ENCODE measurements around the gene TSPAN14. TPM values are rescaled to one million over a fixed set of nuclear protein-coding genes. Genes with fewer than 3 reads are reported as not detected.
A peak's percentile ranks its signal among the peaks of the same experiment; 100 is the strongest.

The TSPAN14 gene
- total RNA-seq, 1 donor from 2014 or later = 18.9 TPM

DNA sequence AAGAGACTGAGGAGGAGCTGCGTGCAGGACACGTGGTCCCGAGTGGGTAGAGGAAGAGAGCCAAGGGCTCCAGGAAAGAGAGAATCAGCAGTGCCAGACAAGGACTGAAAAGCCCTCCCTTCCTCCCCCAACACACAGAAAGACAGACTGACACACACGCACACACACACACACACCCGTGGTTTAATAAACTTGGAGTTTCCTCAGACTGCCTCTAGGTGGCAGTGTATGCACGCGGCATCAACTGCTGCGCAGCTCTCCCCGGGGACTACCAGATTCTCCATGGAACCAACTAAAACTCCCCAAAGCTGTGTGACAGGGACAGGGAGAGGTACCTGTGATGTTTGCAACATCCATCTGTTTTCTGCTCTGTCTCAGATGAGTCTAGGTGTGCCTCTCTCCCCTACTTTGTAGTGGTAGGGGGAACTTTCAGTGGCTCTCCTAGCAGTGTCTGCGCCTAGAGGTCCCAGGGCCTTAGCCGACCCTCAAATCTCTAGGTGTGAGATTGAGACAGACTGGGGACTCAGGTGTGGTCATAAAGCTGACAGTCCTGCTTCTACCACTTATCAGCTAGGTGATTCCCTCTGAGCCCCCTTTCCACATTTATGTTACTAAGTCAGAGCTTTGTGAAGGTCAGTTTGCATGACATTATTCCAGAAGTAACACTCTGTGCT lies 9.3 kb upstream of the TSPAN14 start:
- intact Hi-C loops (cut with micrococcal nuclease) = loop anchor here (1.0 to 10.0 kb wide), 4 partner anchors 56 to 250 kb away; no protein-coding TSS in a partner anchor
- no peaks in the 10 kb centered on the region for H3K9me3 Mint-ChIP-seq
- TF ChIP-seq CTCF (IDR thresholded peaks at IDR 0.05) = no peak
- DNase-seq = no peak
- no peaks in the 10 kb centered on the region for H3K36me3 Mint-ChIP-seq (ENCODE audit: low read depth)
- peak; percentile 89 for ATAC-seq (ENCODE audit: low read depth)
- no peaks in the 10 kb centered on the region for H3K27me3 Mint-ChIP-seq
- peaks cover 7% of the 10 kb centered on the region for H3K4me1 Mint-ChIP-seq
- H3K4me3 Mint-ChIP-seq = no peak overlapping the region
- POLR2A ChIA-PET = interaction anchor here (1.3 to 2.0 kb wide), 2 partner anchors 14 to 60 kb away, joined by 9 to 21 read pairs; no protein-coding TSS in a partner anchor
- CTCF ChIA-PET = interaction anchor here (0.7 to 5.1 kb wide), 19 partner anchors 11 to 480 kb away, joined by 3 to 160 read pairs (median 5); partner anchors contain the start of gene PRXL2A
- peak overlapping the region; percentile 24 for H3K27ac Mint-ChIP-seq

DNA sequence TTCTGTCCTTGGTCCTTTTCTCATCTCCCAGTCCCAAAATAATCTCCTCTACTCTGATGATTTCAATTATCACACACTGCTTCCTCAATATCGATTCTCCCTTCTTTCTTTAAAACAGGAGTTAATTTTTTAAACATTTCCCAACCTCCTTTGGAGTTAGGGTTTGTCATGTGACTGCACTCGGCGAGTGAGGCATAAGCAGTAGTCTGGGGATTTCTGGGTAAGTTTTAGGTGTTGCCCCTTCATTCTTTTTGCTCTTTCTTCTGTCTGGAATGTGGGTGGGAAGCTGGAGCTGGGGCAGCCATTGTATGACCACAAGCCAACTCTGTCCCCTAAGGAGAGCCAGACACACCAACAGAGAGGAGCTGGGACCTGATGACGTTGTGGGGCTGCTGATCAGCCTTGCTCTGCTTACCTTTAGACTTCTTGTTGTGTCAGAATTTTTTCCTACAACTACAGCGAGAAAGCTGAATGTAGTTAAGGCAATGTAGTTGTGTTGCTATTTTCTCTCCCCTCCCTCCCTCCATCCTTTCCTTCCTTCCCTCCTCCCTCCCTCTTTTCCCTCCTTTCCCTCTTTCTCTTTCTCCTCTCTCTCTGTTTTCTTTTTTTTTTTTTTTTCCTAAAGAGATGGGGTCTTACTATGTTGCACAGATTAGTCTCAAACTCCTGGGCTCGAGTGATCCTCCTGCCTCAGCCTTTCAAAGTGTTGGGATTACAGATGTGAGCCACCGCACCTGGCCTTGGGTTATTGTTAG lies 6.5 kb upstream of the TSPAN14 start:
- DNase-seq = no peak
- H3K4me1 Mint-ChIP-seq = peaks cover 7% of the 10 kb centered on the region
- no peak overlapping the region for H3K27ac Mint-ChIP-seq
- no peak for TF ChIP-seq CTCF (IDR thresholded peaks at IDR 0.05)
- no peak for ATAC-seq (ENCODE audit: low read depth)
- POLR2A ChIA-PET = interaction anchor here (0.6 to 0.7 kb wide), 2 partner anchors 26 to 57 kb away, joined by 5 to 7 read pairs; no protein-coding TSS in a partner anchor
- intact Hi-C loops (cut with micrococcal nuclease) = loop anchor here (10.0 kb wide), 1 partner anchor 247 kb away; no protein-coding TSS in a partner anchor
- no peaks in the 10 kb centered on the region for H3K9me3 Mint-ChIP-seq
- H3K36me3 Mint-ChIP-seq (ENCODE audit: low read depth) = no peaks in the 10 kb centered on the region
- CTCF ChIA-PET = interaction anchor here (0.8 to 3.0 kb wide), 3 partner anchors 56 to 58 kb away, joined by 3 to 16 read pairs (median 3); no protein-coding TSS in a partner anchor
- no peak overlapping the region for H3K4me3 Mint-ChIP-seq
- no peaks in the 10 kb centered on the region for H3K27me3 Mint-ChIP-seq

GRCh38 chr10:80448209-80448942 lies 5.7 kb upstream of the TSPAN14 start:
- Mint-ChIP-seq H3K27me3 (no peaks in the 10 kb centered on the region), H3K36me3 (ENCODE audit: low read depth) (no peaks in the 10 kb centered on the region), H3K4me3 (no peak overlapping the region), H3K4me1 (peaks cover 10% of the 10 kb centered on the region), H3K27ac (no peak overlapping the region), H3K9me3 (no peaks in the 10 kb centered on the region)
- ATAC-seq (ENCODE audit: low read depth) (no peak), DNase-seq (no peak)
- CTCF ChIA-PET = interaction anchor here (0.8 to 3.0 kb wide), 3 partner anchors 55 to 57 kb away, joined by 3 to 16 read pairs (median 3); no protein-coding TSS in a partner anchor
- TF ChIP-seq CTCF (IDR thresholded peaks at IDR 0.05) = no peak
- POLR2A ChIA-PET = interaction anchor here (0.7 kb wide), 1 partner anchor 56 kb away, joined by 7 read pairs; no protein-coding TSS in a partner anchor
- intact Hi-C loops (cut with micrococcal nuclease) = loop anchor here (10.0 kb wide), 1 partner anchor 246 kb away; no protein-coding TSS in a partner anchor

DNA sequence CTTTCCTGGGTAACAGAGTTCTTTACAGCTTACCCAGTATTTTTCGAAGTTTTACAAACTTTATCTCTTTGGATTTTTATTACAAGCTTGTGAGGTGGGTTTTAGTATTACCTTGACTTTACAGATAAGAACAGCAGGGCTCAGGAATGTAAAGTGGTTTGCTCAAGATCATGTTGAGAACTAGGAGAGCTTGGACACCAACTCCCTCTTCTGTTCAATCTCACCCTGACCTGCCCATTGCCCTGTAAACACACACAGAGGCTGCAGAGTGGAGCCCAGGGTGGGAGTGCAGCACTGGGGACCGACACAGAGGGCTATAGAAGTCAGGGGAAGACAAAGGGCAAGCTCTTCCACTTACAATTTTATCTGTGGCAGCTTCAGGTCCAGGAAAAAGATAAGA lies 4.6 kb upstream of the TSPAN14 start:
- intact Hi-C loops (cut with micrococcal nuclease) = loop anchor here (10.0 kb wide), 1 partner anchor 245 kb away; no protein-coding TSS in a partner anchor
- ATAC-seq (ENCODE audit: low read depth) = no peak

More for the DNA sequence above, 4.6 kb upstream of the TSPAN14 start:
- no peak overlapping the region for H3K4me3 Mint-ChIP-seq
- no peaks in the 10 kb centered on the region for H3K27me3 Mint-ChIP-seq
- H3K36me3 Mint-ChIP-seq (ENCODE audit: low read depth) = no peaks in the 10 kb centered on the region
- no peaks in the 10 kb centered on the region for H3K9me3 Mint-ChIP-seq
- no peak for TF ChIP-seq CTCF (IDR thresholded peaks at IDR 0.05)
- H3K4me1 Mint-ChIP-seq = peaks cover 13% of the 10 kb centered on the region
- POLR2A ChIA-PET = interaction anchor here (0.6 to 1.3 kb wide), 2 partner anchors 42 to 56 kb away, joined by 3 to 4 read pairs; no protein-coding TSS in a partner anchor
- CTCF ChIA-PET = interaction anchor here (1.0 to 3.0 kb wide), 2 partner anchors 54 to 56 kb away, joined by 3 to 16 read pairs; no protein-coding TSS in a partner anchor
- no peak overlapping the region for H3K27ac Mint-ChIP-seq
- DNase-seq = no peak
